Fibroblast of skin of right biceps (primary cell): Measurements from ENCODE around the gene PRXL2B.
"Not testable (repeated sequence)": the region's sequence is repeated elsewhere in the genome, so short reads cannot be mapped to it uniquely, and the experiment has no call there.

Experiments
- DNase-seq: peaks from one replicate; pipeline ENCODE4 v3.0.0-alpha.2; 2013

PRXL2B gene

DNA sequence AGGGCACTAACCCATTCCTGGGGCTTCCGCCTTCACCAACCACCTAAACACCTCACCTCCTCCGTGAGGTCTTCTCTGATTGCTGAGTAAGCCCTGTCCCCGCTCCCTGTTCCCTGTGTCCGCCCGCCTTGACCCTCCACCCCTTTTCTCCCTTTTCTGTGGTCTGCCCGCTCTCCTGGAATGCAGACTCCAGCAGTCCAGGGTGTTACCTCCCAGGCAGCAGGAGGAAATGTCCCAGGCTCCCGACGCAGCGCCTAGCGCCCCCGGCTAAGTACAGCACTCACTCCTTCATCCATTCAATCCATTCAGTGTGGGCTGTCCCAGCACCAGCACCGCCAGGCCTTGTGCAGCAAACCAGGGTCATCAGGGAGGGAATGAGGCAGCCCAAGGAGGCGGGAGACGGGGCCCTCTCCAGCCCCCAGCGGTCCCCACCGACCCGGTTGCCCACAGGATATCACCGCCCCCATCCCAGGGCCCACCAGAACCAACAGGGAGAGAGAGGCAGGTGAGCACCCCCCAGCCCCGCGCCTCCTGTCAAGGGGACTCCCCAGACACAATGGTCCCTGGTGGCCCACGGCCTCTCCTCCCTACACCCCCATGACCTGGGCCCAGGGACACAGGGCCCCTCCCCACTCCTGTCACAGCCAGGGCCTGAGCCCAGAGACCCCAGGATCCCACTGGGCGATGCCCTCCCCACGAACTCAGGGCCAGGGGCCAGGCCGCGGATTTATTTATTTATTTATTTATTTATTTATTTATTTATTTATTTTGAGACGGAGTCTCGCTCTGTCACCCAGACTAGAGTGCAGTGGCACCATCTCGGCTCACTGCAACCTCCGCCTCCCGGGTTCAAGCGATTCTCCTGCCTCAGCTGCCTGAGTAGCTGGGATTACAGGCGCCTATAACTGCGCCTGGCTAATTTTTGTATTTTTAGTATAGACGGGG, 20.2 kb upstream of the PRXL2B start:
- no peak for DNase-seq

DNA sequence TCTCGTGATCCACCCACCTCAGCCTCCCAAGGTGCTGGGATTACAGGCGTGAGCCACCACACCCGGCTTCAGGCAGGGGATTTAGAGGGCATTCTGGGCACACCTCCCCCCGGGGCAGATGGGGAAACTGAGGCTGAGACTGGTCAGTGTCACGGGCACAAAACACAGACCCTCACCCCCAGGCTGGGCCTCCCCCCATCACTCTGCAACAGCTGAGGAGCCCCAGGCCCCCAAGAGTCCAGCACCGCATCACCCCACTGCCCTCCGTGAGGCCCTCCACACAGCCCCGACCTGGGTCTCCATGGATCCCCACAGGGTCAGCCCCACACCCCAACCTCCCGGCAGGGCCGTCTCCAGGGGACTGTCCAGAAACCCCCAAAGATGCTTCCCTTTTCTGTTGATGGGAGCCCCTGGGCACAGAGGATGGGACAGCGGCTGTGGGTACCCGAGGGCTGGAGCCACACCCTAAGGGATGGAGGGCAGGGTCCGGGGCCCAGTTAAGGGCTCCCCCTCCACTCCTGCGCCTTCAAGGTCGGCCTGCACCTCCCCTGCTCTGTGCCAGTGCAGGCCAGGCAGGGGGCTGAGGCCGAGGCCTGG, 19.4 kb upstream of the PRXL2B start:
- no peak for DNase-seq

DNA sequence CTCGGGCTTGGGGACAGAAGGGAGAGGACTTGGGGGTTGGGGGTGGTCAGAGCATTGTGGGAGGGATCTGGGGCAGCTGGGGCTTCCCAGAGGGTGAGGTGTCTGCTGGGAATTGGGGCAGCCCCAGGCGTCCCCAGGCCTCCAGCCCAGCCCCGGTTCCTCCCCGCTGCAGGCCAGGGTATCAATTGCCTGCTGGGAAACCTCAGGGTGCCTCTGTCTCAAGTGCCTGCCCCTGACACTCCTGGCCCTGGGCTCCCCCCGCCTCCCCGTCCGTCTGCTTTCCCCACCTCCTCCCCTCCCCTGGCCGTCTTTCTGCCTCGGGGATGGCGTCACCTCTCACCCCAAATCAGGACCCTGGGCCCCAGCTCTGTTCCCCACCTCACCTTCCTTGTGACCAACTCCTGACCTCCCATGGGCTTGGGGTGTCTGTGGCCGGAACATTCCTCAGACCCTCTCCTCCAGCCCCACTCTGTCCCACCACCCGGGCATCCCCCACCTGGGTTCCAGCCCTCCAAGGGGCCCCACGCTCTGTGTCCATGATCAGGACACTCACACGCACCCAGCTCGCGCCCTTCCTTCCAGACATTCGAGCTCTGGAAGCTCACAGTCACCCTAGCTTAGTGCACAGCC, 18.3 kb upstream of the PRXL2B start:
- DNase-seq: not testable (repeated sequence)

DNA sequence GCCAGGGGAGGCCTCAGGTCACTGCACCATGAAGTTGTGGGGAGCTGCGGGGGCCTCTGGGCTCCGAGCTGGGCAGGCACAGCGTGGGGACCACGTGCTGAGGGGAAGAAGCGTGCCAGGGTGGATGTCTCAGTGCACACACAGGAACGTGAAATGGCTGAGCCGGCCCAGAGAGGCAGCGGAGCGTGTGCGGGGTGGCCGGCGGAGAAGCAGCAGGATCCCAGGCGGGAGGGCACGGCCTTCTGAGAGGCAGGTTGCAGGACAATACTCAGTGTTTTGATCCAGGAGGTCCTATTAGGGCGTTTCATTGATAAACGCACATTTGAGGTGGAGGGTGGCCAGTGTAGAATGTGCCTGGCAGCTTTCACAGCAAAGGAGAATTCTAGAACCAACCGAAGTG, 17.5 kb upstream of the PRXL2B start:
- no peak for DNase-seq

DNA sequence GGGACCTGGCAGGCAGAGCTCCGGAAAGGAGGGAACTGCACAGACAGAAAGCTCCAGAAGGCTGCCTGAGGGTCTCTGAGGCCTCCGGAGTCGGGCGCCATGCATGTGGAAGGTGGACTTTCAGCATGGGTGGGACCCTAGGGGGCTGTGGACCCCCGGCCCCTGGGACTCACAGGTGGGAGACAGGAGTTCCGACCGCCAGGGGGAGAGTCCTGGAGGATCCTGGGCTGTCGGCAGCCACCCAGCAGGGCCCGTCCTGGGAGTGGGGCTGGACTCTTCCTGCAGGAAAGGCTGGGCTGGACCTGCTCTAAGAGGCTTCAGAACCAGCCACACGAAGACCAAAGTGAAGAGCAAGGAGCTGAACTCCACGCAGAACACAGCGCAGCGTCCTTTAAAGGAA, 16.9 kb upstream of the PRXL2B start:
- DNase-seq: not testable (repeated sequence)

DNA sequence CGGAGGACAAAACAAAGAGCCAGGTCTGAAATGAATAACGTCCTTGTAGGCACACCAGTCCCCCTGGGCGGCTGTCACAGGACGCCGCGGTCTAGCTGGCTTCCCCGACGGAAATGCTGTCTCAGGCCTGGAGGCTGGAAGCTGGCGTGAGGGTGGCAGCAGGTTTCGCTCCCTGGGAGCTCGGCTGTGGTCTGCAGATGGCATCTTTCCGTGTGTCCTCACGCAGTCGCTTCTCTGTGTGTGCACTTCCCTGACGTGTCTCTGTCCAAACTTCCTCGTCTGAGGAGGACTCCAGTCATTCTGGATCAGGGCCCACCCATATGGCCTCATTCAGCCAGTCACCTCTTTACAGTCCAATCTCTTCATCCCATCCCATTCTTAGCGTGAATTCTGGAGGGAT, 16.2 kb upstream of the PRXL2B start:
- no peak for DNase-seq

DNA sequence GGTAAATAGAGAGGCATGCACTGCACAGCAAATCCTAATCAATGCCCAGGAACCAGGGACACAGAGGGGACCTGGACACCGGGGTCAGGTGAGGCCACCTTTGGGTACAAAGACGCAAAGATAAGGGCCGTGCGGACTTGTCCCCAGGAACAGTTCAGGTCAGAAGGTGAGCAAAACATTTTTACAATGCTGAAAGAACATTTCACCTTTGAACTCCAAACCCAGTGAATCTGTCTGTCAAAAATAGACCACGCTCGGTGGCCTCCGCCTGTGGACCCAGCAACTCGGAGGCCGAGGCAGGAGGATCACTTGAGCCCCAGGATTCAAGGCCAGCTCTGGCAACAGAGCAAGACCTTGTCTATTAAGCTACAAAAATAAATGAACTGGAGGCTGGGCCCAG, 15.2 kb upstream of the PRXL2B start:
- DNase-seq: no peak

DNA sequence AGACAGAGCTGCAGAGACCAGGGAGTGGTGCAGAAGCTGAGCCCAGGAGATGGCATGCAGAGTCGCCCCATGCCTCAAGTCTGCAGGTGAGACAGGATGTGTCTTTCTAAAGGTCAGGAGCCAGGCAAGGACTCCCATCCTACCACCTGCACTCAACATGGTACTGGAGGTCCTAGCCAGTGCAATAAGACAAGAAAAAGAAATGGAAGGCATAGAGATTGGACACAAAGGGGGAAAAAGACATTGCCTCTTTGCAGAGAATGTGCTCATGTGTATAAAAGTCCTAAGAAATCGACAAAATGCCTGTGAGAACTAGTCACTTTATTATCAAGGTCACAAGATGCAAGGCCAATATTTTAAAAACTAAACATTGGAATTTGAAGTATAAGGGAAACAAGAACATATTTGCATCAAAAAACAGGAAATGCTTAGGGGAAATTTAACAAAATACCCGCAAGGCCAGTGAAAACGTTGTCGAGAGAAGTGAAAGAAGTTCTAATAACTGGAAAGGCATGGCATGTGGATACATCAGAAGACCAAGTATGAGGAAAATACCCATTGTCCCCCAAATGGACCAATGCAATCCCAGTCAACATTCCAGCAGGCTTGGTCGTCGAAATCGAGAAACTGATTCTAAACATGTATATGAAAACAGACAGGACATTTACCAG, 13.2 kb upstream of the PRXL2B start:
- DNase-seq: no peak

DNA sequence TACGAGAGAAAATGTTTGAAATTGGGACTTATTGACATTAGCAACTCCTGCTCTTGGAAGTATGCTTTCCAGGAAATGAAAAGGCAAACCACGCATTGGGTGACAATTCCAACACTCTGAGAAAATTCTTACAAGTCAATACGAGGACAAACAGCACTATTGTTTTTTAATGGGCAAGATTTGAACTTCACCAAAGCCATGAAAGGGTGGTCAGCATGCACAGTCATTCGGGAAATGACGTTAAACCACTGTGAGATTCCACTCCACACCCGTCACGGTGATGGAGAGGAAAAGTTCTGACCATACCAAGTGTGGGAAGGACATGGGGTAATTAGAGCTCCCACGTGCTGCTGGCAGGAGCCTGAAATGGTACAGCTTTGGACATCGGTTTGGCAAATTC, 12.2 kb upstream of the PRXL2B start:
- DNase-seq: no peak

DNA sequence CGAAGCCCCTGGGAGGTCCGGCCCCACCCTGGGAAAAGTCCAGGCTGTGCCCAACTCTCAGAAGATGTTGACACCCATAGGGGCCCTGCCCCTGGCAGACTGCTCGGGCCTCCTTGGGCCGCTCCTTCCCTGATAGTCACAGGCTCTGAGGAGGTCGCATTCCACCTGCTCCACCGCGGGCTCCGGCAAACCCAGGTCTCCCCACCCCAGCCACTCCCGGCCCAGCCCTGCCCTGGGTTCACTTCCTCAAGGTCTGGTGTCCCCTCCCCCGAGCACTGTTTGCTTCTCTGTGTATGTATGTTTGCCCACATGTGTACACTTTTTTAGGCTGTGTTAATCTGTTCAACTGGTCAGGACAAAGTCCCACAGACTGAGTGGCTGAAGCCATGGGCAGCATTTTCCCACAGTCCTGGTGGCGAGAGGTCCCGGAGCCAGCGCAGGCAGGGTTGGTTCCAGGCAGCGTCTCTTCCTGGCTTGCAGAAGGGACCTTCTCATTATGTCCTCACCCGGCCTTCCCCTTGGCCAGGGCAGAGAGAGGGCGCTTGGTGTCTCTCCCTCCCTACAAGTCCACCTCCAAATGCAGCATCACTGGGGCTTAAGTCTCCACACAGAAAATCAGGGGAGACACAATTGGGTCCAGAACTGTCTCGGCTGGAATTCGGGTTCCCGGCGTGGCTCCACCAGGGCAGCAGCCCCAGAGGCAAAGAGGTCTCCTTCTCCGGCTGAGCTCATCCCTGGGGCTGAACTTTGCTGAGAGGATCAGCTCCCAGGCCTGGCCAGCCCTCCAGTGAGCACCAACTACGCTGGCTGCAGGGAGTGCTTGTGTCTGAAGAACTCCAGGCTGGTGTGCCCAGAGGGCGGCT, 10.5 kb upstream of the PRXL2B start:
- no peak for DNase-seq

DNA sequence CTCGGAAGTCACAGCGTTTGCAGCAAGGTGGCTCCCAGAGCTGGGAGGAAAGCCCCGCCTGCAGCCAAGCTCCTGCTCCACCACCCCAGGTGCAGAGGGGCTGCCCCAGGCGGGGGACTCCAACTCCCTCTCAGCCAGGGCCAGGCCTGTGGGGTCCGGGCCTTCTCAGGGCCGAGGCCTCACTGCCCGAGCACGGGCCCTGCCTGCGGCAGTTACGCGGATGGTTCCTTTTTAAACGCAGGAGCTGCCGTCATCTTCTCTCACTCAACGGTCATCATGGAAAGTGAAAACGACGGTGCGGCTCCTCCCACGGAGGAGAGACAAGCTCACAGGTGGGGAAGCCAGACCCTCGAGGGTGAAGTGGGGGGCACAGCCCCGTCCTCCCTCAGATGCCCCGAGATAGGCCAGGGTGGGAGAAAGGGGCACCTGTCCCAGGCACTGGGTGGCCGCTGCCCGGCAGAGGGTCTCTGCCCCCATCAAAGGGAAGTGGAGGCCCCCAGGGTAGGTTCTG, 9.0 kb upstream of the PRXL2B start:
- not testable (repeated sequence) for DNase-seq

DNA sequence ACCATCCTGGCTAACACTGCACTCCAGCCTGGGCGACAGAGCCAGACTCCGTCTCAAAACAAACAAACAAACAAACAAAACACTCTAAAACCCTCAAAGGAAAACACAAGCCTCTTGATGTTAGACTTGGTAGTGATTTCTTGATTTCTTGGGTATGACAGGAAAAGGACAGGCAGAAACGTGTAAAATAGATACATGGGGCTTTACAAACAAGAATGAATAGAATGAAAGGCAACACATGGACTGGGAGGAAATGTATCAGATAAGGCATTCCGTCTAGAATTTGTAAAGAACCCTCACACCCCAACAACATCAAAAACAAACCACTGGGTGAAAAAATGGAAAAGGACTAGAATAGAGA, 7.8 kb upstream of the PRXL2B start:
- no peak for DNase-seq

DNA sequence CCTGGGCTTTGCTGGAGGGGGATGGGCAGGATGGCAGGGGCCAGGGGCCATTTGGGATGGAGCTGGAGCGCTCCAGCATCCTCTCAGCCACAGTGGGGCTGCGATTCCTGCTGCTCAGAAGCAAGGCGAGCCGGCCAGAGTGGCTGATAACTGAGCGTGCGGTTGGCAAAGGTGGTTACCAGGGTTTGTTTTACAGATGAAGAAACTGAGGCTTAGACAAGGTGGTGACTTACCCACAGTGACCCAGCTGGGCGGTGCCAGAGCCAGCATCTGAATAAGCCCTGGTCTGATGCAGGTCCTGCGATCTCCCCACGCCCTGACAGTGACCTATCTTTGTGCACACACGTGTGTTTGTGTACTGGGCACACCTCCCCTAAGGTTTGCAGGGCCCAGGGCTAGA, 5.9 kb upstream of the PRXL2B start:
- DNase-seq: no peak

DNA sequence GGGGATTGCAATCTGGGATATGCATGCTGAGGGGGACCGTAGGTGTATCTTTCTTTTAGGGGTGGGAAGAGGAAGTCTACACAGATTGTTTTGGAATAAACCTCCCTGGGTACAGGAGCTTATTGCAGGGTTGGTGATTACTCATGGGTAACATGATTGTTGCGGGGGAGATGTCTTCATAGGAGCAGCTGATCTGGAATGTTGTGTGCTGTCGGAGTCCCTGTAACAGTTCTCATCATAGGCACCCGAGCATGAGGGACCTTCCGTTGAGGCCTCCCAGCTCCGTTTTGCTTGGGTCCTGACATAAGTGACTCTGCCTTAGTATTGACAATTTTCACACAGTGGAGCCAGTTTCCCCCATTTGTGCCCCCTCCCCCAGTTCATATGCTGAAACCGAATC, 4.2 kb upstream of the PRXL2B start:
- DNase-seq: no peak

DNA sequence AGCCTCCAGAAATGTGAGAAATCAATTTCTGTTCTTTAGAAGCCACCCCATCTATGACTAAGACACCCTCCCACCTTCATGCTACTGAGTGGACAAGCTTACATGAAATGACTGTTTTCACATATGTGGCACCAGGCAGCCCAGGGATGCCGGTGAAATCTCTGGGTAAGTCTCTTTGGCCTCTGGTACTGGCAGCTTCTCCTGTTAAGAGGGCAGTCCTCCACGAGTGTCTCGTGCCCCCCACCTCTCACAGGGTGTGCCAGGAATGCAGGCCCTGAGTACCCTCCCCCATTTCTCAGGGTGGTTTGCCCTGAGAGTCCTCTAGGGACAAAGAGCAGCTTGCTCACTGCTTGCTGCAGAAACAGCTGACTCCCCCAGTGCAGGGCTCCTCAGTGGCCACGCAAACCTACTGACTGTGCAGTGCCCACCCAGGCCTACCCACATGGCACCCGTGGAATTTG, 3.2 kb upstream of the PRXL2B start:
- peak; percentile 4 for DNase-seq

DNA sequence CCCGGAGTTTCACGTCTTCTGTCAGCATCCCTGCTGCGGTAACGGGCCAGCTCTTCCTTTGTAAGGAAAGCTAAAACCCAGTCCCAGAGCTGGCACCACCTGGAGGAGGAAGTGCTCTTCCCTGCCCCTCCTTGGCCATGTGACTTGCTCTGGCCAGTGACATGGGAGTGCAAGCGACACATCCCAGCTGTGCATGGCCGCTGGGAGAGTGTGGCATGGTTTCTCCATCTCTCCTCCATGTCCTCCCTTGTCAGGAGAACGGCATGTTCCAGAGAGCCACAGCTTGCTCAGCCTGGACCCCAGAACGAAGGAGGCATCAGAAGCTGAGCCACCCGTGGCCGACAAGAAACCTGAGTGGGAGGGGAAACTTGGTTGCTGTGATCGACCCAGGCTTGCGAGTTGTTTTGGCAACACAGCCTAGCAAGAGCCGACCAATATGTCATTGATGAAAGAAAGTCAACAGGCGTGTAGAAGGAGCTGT, 2.7 kb upstream of the PRXL2B start:
- DNase-seq: no peak

DNA sequence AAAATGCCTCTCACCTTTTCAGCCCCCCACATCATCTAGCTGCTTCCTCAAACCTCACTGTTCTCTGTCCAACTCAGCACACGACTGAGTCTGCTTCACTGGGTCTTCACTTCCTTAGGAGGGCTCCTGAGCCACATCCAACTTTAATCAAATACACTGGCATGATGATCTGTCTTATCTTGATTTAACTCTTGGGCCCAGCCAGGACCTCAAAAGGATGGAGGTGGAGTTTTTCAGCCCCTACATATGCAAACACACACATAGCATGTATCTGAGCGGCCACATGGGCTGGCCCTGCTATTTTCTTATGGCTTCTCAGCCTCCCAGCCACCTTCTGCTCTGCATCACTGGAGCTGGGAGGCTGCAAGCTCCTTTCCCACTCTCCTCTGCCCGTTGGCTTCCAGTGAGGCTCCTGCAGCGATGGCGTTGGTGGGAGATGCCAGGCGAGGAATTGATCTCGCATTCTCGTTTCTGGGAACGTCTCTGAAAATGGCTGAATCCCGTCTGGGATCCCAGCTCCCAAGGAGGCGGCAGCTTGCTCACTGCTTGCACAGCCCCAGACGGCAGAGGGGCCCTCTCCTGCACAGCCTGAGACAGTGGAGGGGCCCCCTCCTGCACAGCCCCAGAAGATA, 1.8 kb upstream of the PRXL2B start:
- no peak for DNase-seq

DNA sequence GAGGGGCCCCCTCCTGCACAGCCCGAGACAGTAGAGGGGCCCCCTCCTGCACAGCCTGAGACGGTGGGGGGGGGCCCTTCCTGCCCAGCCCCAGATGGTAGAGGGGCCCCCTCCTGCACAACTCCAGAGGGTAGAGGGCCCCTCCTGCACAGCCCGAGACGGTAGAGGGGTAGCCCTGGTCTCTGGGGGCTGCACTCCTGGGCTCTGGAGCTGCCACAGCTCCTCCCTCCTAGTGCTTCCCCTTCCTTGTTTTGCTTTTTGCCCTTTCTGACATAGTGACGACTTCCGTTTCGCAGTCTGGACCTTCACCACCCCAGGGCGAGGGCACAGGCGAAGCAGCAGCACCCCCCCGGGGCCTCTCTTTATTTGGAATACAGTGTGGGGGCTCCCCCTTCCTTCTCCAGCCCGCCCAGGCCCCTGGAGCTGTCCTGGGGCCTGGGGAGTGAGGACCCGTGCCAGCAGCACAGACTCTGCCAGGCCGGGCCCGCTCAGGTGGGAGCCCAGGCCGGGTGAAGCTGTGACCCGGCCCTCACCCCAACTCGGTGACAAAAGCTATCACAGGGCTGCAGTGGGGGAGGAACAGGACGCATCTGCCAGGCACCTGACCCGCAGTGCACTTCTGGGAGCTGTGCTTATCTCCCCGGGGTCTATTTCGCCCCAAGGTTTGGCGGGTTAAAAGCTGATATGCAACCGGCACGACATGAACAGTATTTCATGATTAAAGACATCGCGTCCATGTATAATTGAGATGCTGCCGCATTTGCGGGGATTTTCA, 1.1 kb upstream of the PRXL2B start:
- DNase-seq: peak; percentile 40

DNA sequence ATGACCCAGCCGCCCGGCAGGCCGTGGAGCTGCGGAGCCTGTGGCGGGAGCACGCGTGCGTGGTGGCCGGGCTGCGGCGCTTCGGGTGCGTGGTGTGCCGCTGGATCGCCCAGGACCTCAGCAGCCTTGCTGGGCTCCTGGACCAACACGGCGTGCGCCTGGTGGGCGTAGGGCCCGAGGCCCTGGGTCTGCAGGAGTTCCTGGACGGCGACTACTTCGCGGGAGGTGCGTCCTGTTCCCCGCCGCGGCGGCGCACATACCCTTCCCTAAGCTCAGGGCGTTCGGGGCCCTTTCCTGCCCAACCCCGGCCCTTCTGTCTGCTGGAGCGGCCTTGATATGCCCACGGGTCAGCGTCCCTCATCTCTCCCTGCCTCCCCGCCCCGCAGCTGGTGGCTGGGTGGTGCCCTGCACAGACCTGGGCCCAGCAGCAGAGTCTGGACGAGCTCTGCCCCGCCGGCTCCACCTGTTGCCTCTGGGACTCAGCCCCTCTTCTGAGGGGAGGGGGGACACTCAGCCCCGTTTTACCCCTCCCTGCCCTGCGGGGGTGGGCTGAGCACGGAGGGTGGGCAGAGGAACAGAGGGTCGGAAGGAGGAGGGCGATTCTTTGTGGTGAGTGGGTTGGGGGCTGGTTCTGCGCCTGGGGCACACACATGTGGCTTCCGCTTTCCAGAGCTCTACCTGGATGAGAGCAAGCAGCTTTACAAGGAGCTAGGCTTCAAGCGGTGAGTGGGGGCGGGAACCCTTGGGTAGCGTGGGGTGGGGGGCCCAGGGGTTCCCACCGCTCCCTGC, 688 bp downstream of the PRXL2B start:
- DNase-seq: peak; percentile 15
